Spleen (tissue), 7 donors: ENCODE results near the gene SNRNP25.

Experiments
- CTCF ChIP-seq, 11 experiments: fragments of 200-600 bp in 7 of 11; fragments of 450-650 bp in 4 of 11; sonication (generic) in 4 of 11; IDR thresholded peaks in 8 of 11; conservative IDR thresholded peaks in 3 of 11; 1 replicate in 7 of 11; 2 replicates in 4 of 11; pipeline versions ENCODE4 v1.4.0 to v1.8.0; 2016 to 2021; ENCODE audit warnings: antibody characterized with exemption in 11 of 11, inconsistent platforms in 4 of 11, mild to moderate bottlenecking in 1 of 11
- POLR2A ChIP-seq, 3 donors: fragments of 450-650 bp; IDR thresholded peaks; one replicate each; pipeline ENCODE4 v1.5.1; 2017; ENCODE audit warnings: antibody characterized with exemption in 3 of 3, mild to moderate bottlenecking in 1 of 3
- donor health status: DM: no; HTN: no; CAD: no; lungs with moderate emphysema.
- donor health status: DM: no; HTN: no; CAD: no.
- donor health status: DM: no; HTN: no; CAD: no.

- TF ChIP-seq CTCF (IDR thresholded peaks at IDR 0.05 in 8 of 11, conservative IDR thresholded peaks at IDR 0.05 in 3 of 11) (no peak), POLR2A (IDR thresholded peaks at IDR 0.05) (no peak)
These were observed 23.7 kb downstream of the SNRNP25 start for GRCh38 chr16:77273-77806.
